Measurements from ENCODE around the gene WDR90. TPM values are rescaled to one million over a fixed set of nuclear protein-coding genes. Genes with fewer than 3 reads are reported as not detected.

WDR90 gene
- total and polyA plus RNA-seq, 2 of the 13 experiments (the other 11 are each of a cell fraction or from before 2014, with no cell fraction given), result 14.9 to 28.9 TPM

- TF ChIP-seq SKI (IDR thresholded peaks at IDR 0.05; ENCODE audit: partially characterized antibody), result peak; percentile 19
- TF ChIP-seq BCLAF1 (IDR thresholded peaks at IDR 0.05), result no peak
- no peak for TF ChIP-seq FUBP1 (CRISPR knock-in tag; IDR thresholded peaks at IDR 0.05; ENCODE audit: borderline replicate concordance)
- no peak for TF ChIP-seq SNAPC5 (CRISPR knock-in tag; IDR thresholded peaks at IDR 0.05; ENCODE audit: borderline replicate concordance)
- TF ChIP-seq ZNF343 (CRISPR knock-in tag; IDR thresholded peaks at IDR 0.05), result no peak
- no peak for TF ChIP-seq NRL (CRISPR knock-in tag; IDR thresholded peaks at IDR 0.05; ENCODE audit: borderline replicate concordance)
- TF ChIP-seq ZBTB38 (CRISPR knock-in tag; IDR thresholded peaks at IDR 0.05), result 0 out of 2 replicates have a peak, but pooled peaks have one; percentile 62
- TF ChIP-seq ZNF234 (CRISPR knock-in tag; conservative IDR thresholded peaks at IDR 0.05), result no peak
- TF ChIP-seq JUND (CRISPR knock-in tag; IDR thresholded peaks at IDR 0.05), result no peak
- no peak for TF ChIP-seq FOSL1 (CRISPR knock-in tag; IDR thresholded peaks at IDR 0.05; ENCODE audit: borderline replicate concordance)
- no peak for TF ChIP-seq NR1H2 (CRISPR knock-in tag; IDR thresholded peaks at IDR 0.05; ENCODE audit: borderline replicate concordance, low read depth)
- peak; percentile 68 for TF ChIP-seq HNF4A (CRISPR knock-in tag; IDR thresholded peaks at IDR 0.05)
- TF ChIP-seq, protein P1, sequence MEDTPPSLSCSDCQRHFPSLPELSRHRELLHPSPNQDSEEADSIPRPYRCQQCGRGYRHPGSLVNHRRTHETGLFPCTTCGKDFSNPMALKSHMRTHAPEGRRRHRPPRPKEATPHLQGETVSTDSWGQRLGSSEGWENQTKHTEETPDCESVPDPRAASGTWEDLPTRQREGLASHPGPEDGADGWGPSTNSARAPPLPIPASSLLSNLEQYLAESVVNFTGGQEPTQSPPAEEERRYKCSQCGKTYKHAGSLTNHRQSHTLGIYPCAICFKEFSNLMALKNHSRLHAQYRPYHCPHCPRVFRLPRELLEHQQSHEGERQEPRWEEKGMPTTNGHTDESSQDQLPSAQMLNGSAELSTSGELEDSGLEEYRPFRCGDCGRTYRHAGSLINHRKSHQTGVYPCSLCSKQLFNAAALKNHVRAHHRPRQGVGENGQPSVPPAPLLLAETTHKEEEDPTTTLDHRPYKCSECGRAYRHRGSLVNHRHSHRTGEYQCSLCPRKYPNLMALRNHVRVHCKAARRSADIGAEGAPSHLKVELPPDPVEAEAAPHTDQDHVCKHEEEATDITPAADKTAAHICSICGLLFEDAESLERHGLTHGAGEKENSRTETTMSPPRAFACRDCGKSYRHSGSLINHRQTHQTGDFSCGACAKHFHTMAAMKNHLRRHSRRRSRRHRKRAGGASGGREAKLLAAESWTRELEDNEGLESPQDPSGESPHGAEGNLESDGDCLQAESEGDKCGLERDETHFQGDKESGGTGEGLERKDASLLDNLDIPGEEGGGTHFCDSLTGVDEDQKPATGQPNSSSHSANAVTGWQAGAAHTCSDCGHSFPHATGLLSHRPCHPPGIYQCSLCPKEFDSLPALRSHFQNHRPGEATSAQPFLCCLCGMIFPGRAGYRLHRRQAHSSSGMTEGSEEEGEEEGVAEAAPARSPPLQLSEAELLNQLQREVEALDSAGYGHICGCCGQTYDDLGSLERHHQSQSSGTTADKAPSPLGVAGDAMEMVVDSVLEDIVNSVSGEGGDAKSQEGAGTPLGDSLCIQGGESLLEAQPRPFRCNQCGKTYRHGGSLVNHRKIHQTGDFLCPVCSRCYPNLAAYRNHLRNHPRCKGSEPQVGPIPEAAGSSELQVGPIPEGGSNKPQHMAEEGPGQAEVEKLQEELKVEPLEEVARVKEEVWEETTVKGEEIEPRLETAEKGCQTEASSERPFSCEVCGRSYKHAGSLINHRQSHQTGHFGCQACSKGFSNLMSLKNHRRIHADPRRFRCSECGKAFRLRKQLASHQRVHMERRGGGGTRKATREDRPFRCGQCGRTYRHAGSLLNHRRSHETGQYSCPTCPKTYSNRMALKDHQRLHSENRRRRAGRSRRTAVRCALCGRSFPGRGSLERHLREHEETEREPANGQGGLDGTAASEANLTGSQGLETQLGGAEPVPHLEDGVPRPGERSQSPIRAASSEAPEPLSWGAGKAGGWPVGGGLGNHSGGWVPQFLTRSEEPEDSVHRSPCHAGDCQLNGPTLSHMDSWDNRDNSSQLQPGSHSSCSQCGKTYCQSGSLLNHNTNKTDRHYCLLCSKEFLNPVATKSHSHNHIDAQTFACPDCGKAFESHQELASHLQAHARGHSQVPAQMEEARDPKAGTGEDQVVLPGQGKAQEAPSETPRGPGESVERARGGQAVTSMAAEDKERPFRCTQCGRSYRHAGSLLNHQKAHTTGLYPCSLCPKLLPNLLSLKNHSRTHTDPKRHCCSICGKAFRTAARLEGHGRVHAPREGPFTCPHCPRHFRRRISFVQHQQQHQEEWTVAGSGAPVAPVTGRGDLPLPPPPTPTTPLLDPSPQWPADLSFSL (CRISPR knock-in tag; IDR thresholded peaks at IDR 0.05), result no peak
- TF ChIP-seq SMAD1 (CRISPR knock-in tag; IDR thresholded peaks at IDR 0.05; ENCODE audit: borderline replicate concordance, low read depth), result no peak
- no peak for TF ChIP-seq ZNF720 (CRISPR knock-in tag; IDR thresholded peaks at IDR 0.05)
- TF ChIP-seq YY1 (IDR thresholded peaks at IDR 0.05; ENCODE audit: insufficient read depth, insufficient replicate concordance, low read depth, low read length), result peak; percentile 83
- TF ChIP-seq ZNF878 (CRISPR knock-in tag; IDR thresholded peaks at IDR 0.05), result no peak
These were observed 939 bp upstream of the WDR90 start (continued) for GRCh38 chr16:648071-648780.
